ENCODE data around the gene SMIM35.

The SMIM35 gene

DNA sequence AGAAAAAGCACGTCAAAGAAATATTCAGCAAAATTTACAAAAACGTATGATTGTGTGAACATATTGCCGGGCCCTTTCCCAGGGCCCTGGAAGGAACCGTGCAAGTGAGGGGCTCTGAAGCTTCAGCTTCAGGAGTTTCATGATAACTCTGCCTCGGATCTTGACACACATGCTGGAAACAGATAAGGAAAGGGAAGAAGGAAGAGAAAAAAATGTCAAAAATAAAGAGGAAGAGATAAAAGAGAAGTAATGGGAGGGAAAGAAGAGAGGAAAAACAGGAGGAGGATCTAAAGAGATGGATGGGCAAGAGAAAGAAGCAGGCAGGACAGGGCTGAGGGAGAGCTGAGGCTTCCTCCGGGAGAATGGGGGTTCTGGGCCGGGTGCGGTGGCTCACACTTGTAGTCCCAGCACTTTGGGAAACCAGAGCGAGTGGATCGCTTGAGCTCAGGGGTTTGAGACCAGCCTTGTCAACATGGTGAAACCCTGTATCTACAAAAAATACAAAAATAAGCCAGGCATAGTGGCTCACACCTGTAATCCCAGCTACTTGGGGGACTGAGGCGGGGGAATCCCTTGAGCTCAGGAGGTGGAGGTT lies 12.6 kb downstream of the SMIM35 start:
- H3K27me3 ChIP-seq (ENCODE audit: control insufficient read depth, insufficient read depth, low read length) = no peaks in the 10 kb centered on the region
- no peak overlapping the region for H3K4me2 ChIP-seq (ENCODE audit: low read length)
- H3K4me3 ChIP-seq (ENCODE audit: low read depth, low read length) = no peak overlapping the region
- H2AFZ ChIP-seq = no peak overlapping the region
- H3K9me3 ChIP-seq (ENCODE audit: control insufficient read depth, low read length) = no peaks in the 10 kb centered on the region
- H3K36me3 ChIP-seq (ENCODE audit: control insufficient read depth, insufficient read depth, low read length) = no peaks in the 10 kb centered on the region
- H3K79me2 ChIP-seq = no peaks in the 10 kb centered on the region
- H3K9ac ChIP-seq = no peak overlapping the region
- H3K4me1 ChIP-seq = no peaks in the 10 kb centered on the region
- TF ChIP-seq, protein P1, sequence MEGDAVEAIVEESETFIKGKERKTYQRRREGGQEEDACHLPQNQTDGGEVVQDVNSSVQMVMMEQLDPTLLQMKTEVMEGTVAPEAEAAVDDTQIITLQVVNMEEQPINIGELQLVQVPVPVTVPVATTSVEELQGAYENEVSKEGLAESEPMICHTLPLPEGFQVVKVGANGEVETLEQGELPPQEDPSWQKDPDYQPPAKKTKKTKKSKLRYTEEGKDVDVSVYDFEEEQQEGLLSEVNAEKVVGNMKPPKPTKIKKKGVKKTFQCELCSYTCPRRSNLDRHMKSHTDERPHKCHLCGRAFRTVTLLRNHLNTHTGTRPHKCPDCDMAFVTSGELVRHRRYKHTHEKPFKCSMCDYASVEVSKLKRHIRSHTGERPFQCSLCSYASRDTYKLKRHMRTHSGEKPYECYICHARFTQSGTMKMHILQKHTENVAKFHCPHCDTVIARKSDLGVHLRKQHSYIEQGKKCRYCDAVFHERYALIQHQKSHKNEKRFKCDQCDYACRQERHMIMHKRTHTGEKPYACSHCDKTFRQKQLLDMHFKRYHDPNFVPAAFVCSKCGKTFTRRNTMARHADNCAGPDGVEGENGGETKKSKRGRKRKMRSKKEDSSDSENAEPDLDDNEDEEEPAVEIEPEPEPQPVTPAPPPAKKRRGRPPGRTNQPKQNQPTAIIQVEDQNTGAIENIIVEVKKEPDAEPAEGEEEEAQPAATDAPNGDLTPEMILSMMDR (IDR thresholded peaks at IDR 0.05) = no peak
- no peak overlapping the region for H3K27ac ChIP-seq

DNA sequence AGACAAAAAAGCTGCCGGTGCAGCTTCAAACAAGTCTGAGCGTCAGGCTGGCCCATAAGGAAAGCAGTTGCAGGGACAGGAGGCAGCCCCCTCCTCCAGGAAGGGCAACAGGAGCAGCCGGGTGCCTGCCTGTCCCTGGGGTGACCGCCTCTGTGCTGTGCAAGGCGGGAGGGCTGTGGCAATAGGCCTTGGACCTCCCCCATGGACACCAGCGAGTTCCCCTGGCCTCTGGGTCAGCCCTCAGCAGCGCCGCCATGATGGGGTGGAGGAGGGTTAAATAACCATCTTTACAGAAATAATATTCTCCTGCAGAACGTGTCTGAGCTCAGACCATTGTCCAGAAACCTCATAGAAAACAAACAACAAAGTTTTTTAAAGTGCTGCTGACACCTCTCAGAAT lies 13.2 kb downstream of the SMIM35 start:
- no peaks in the 10 kb centered on the region for H3K9me3 ChIP-seq (ENCODE audit: control insufficient read depth, low read length)
- no peaks in the 10 kb centered on the region for H3K4me1 ChIP-seq
- no peaks in the 10 kb centered on the region for H3K79me2 ChIP-seq
- TF ChIP-seq, protein P1 (IDR thresholded peaks at IDR 0.05) = no peak
- no peak overlapping the region for H3K4me2 ChIP-seq (ENCODE audit: low read length)
- H3K9ac ChIP-seq = no peak overlapping the region
- H3K36me3 ChIP-seq (ENCODE audit: control insufficient read depth, insufficient read depth, low read length) = no peaks in the 10 kb centered on the region
- H3K27ac ChIP-seq = no peak overlapping the region
- H3K27me3 ChIP-seq (ENCODE audit: control insufficient read depth, insufficient read depth, low read length) = no peaks in the 10 kb centered on the region
- H3K4me3 ChIP-seq (ENCODE audit: low read depth, low read length) = no peak overlapping the region
- no peak overlapping the region for H2AFZ ChIP-seq

DNA sequence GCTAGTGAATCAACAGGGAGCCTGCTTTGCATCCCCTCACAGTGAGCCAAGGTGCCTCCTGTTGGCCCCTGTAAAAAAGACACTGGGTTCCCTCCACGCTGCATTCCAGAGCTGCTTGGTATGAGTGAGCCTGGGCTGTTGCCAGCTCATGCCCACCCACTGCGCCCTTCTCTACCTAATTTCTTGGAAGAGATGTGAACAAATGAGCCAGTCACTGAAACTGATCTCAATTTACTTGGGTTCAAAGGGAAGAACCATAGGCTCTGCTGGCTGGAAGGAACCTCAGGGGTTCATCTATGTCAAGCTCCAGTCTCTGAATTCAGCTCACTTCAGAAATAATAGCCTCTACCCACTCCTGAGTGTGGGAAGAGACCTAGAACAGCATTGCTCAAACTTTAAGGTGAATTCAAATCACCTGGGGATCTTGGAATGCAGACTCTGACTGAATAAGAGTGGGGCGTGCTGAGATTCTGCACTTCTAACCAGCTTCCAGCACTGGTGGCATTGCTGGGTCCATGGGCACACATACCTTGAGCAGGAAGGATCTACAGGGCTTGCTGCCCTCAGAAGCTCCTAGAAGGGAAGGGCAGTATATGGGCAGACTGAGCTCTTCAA lies 15.2 kb downstream of the SMIM35 start:
- Histone ChIP-seq H3K9me3 (ENCODE audit: control insufficient read depth, low read length) (no peaks in the 10 kb centered on the region), H2AFZ (no peak overlapping the region), H3K9ac (no peak overlapping the region), H3K4me1 (no peaks in the 10 kb centered on the region), H3K27me3 (ENCODE audit: control insufficient read depth, insufficient read depth, low read length) (no peaks in the 10 kb centered on the region), H3K4me3 (ENCODE audit: low read depth, low read length) (no peak overlapping the region), H3K27ac (no peak overlapping the region), H3K36me3 (ENCODE audit: control insufficient read depth, insufficient read depth, low read length) (no peaks in the 10 kb centered on the region), H3K4me2 (ENCODE audit: low read length) (no peak overlapping the region), H3K79me2 (no peaks in the 10 kb centered on the region)
- TF ChIP-seq, protein P1 (IDR thresholded peaks at IDR 0.05) = no peak

DNA sequence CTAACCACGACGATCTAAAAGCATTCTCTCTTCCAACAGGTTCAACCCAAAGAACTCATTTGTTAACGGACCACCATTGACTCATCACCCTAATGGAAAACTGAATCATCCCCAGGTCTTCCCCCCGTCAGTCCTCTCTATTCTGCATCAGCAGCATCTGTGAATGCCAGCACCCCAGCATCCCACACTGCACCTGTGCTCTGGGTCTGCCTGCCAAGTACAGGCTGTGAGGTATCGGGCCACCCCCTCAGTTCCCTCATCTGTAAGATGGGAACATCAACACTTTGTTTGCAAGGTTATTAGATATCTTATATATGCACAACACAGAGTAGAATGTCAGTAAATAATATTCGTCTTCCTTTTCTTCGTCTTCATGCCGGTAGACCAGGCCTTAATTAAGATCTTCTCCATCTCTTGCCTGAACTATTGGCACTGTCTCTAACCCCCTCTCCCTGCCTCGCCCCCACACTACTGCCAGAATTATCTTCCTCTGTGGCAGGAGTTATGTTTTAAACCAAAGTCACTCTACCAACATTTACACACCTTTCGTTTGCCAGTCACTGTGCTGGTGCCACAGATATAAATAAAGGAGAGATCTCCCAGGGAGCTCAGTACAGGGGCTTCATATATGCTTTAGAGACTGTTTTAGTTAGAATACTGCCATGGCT lies 17.7 kb downstream of the SMIM35 start:
- no peaks in the 10 kb centered on the region for H3K27me3 ChIP-seq (ENCODE audit: control insufficient read depth, insufficient read depth, low read length)
- H3K36me3 ChIP-seq (ENCODE audit: control insufficient read depth, insufficient read depth, low read length) = no peaks in the 10 kb centered on the region
- TF ChIP-seq, protein P1 (IDR thresholded peaks at IDR 0.05) = no peak

More for the DNA sequence above, 17.7 kb downstream of the SMIM35 start:
- H3K79me2 ChIP-seq = no peaks in the 10 kb centered on the region
- no peaks in the 10 kb centered on the region for H3K9me3 ChIP-seq (ENCODE audit: control insufficient read depth, low read length)
- no peak overlapping the region for H3K9ac ChIP-seq
- no peak overlapping the region for H3K4me3 ChIP-seq (ENCODE audit: low read depth, low read length)
- no peak overlapping the region for H2AFZ ChIP-seq
- H3K4me2 ChIP-seq (ENCODE audit: low read length) = no peak overlapping the region
- no peaks in the 10 kb centered on the region for H3K4me1 ChIP-seq
- no peak overlapping the region for H3K27ac ChIP-seq

All from parathyroid adenoma (tissue), 2 donors.